ENCODE data around the gene GRK4.

GRCh38 chr4:3037957-3038461 lies 74.6 kb downstream of the GRK4 start:
- TF ChIP-seq, protein P1, sequence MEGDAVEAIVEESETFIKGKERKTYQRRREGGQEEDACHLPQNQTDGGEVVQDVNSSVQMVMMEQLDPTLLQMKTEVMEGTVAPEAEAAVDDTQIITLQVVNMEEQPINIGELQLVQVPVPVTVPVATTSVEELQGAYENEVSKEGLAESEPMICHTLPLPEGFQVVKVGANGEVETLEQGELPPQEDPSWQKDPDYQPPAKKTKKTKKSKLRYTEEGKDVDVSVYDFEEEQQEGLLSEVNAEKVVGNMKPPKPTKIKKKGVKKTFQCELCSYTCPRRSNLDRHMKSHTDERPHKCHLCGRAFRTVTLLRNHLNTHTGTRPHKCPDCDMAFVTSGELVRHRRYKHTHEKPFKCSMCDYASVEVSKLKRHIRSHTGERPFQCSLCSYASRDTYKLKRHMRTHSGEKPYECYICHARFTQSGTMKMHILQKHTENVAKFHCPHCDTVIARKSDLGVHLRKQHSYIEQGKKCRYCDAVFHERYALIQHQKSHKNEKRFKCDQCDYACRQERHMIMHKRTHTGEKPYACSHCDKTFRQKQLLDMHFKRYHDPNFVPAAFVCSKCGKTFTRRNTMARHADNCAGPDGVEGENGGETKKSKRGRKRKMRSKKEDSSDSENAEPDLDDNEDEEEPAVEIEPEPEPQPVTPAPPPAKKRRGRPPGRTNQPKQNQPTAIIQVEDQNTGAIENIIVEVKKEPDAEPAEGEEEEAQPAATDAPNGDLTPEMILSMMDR (IDR thresholded peaks at IDR 0.05; ENCODE audit: insufficient read depth, low read length): no peak
- TF ChIP-seq, protein P2, sequence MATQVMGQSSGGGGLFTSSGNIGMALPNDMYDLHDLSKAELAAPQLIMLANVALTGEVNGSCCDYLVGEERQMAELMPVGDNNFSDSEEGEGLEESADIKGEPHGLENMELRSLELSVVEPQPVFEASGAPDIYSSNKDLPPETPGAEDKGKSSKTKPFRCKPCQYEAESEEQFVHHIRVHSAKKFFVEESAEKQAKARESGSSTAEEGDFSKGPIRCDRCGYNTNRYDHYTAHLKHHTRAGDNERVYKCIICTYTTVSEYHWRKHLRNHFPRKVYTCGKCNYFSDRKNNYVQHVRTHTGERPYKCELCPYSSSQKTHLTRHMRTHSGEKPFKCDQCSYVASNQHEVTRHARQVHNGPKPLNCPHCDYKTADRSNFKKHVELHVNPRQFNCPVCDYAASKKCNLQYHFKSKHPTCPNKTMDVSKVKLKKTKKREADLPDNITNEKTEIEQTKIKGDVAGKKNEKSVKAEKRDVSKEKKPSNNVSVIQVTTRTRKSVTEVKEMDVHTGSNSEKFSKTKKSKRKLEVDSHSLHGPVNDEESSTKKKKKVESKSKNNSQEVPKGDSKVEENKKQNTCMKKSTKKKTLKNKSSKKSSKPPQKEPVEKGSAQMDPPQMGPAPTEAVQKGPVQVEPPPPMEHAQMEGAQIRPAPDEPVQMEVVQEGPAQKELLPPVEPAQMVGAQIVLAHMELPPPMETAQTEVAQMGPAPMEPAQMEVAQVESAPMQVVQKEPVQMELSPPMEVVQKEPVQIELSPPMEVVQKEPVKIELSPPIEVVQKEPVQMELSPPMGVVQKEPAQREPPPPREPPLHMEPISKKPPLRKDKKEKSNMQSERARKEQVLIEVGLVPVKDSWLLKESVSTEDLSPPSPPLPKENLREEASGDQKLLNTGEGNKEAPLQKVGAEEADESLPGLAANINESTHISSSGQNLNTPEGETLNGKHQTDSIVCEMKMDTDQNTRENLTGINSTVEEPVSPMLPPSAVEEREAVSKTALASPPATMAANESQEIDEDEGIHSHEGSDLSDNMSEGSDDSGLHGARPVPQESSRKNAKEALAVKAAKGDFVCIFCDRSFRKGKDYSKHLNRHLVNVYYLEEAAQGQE (IDR thresholded peaks at IDR 0.05; ENCODE audit: insufficient replicate concordance, low read depth): no peak
- no peak for TF ChIP-seq POLR2AphosphoS5 (IDR thresholded peaks at IDR 0.05; ENCODE audit: low read depth)
- no peak for TF ChIP-seq SPI1 (IDR thresholded peaks at IDR 0.05; ENCODE audit: borderline replicate concordance, low read depth)

All from HL-60 (cell line).